MM.1S (cell line): ENCODE results near the gene PTCRA.
"Not testable (repeated sequence)": the region's sequence is repeated elsewhere in the genome, so short reads cannot be mapped to it uniquely, and the experiment has no call there.

Source experiments
- EZH2phosphoT487 ChIP-seq: fragments of 300-600 bp; sonication (generic); IDR thresholded peaks from 2 replicates; pipeline ENCODE4 v1.6.1; 2018; ENCODE audit warnings: antibody characterized with exemption, low read length
- TF ChIP-seq, protein P1 (sequence below): fragments of 300-600 bp; sonication (generic); IDR thresholded peaks from 2 replicates; pipeline ENCODE4 v1.5.1; 2016; ENCODE audit warnings: antibody characterized with exemption, low read length, mixed read lengths

DNA sequence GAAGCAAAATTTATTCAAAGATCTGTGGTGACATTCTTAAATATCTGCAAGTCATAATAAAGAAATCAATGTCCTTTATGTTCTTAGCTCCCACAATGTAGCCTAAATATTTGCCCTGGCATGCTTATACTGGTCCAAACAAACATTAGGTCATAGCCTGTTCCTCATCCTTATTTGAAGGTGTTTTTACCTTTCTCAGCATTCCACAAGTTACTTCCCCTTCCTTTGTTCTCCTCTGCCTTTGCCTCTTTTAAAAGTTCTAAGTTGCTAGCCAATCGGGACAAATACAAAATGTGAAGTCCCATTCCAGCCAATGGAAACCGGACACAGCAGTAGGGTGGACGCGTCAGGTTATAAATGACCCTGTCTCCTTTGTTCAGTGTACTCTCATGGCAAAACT, 38.6 kb downstream of the PTCRA start:
- TF ChIP-seq, protein P1, sequence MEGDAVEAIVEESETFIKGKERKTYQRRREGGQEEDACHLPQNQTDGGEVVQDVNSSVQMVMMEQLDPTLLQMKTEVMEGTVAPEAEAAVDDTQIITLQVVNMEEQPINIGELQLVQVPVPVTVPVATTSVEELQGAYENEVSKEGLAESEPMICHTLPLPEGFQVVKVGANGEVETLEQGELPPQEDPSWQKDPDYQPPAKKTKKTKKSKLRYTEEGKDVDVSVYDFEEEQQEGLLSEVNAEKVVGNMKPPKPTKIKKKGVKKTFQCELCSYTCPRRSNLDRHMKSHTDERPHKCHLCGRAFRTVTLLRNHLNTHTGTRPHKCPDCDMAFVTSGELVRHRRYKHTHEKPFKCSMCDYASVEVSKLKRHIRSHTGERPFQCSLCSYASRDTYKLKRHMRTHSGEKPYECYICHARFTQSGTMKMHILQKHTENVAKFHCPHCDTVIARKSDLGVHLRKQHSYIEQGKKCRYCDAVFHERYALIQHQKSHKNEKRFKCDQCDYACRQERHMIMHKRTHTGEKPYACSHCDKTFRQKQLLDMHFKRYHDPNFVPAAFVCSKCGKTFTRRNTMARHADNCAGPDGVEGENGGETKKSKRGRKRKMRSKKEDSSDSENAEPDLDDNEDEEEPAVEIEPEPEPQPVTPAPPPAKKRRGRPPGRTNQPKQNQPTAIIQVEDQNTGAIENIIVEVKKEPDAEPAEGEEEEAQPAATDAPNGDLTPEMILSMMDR, result not testable (repeated sequence)
- not testable (repeated sequence) for TF ChIP-seq EZH2phosphoT487
